C4-2B (cell line): Measurements from ENCODE around the gene JCHAIN.

Experiments used
- H3K27ac ChIP-seq: fragments of 450-650 bp; 2 replicates; pipeline ENCODE4 v1.5.1; 2017
- CTCF ChIP-seq: fragments of 450-650 bp; conservative IDR thresholded peaks from 2 replicates; pipeline ENCODE4 v1.5.1; 2017; ENCODE audit warnings: mild to moderate bottlenecking
- ZFX ChIP-seq: fragments of 450-650 bp; IDR thresholded peaks from 2 replicates; pipeline ENCODE4 v1.6.1; 2017

The JCHAIN gene

GRCh38 chr4:70666369-70666768 is at the start of gene JCHAIN:
JCHAIN (minus strand) TSS chr4:70666508; CDS start chr4:70666490, 18 bp downstream.
- TF ChIP-seq ZFX (no peak), CTCF (no peak)
- no peak within 1 kb of the TSS for H3K27ac ChIP-seq

- no peak overlapping the region for H3K27ac ChIP-seq
- TF ChIP-seq ZFX (no peak), CTCF (no peak)
These were observed 48.8 kb upstream of the JCHAIN start for GRCh38 chr4:70715097-70715496.

GRCh38 chr4:70714079-70714887 is 48.0 kb upstream of the JCHAIN start:
- TF ChIP-seq CTCF: no peak
- TF ChIP-seq ZFX: no peak
- H3K27ac ChIP-seq: no peak overlapping the region

GRCh38 chr4:70713453-70714078 is 47.3 kb upstream of the JCHAIN start:
- no peak overlapping the region for H3K27ac ChIP-seq
- TF ChIP-seq CTCF (no peak), ZFX (no peak)

- no peak overlapping the region for H3K27ac ChIP-seq
- no peak for TF ChIP-seq CTCF
- no peak for TF ChIP-seq ZFX
These were observed 46.5 kb upstream of the JCHAIN start for GRCh38 chr4:70712604-70713452.

- TF ChIP-seq CTCF (no peak), ZFX (no peak)
- H3K27ac ChIP-seq: no peak overlapping the region
These were observed 45.8 kb upstream of the JCHAIN start for GRCh38 chr4:70712150-70712549.
